Choroid plexus epithelial cell (primary cell): ENCODE data around the gene RFC5.

Experiments used
- DNase-seq: peaks from one replicate; pipeline ENCODE4 v3.0.0-alpha.2; 2010; ENCODE audit warnings: low read depth
- H3K4me3 ChIP-seq: 2 replicates; pipeline ENCODE4 v1.5.1; 2011; ENCODE audit warnings: low read depth, mild to moderate bottlenecking, control low read depth, low read length, moderate library complexity
- TF ChIP-seq, protein P1 (sequence below): conservative IDR thresholded peaks from 2 replicates; pipeline ENCODE4 v1.5.1; 2011; ENCODE audit warnings: low read depth, mild to moderate bottlenecking, control low read depth, inconsistent platforms, low read length, moderate library complexity

RFC5 gene

DNA sequence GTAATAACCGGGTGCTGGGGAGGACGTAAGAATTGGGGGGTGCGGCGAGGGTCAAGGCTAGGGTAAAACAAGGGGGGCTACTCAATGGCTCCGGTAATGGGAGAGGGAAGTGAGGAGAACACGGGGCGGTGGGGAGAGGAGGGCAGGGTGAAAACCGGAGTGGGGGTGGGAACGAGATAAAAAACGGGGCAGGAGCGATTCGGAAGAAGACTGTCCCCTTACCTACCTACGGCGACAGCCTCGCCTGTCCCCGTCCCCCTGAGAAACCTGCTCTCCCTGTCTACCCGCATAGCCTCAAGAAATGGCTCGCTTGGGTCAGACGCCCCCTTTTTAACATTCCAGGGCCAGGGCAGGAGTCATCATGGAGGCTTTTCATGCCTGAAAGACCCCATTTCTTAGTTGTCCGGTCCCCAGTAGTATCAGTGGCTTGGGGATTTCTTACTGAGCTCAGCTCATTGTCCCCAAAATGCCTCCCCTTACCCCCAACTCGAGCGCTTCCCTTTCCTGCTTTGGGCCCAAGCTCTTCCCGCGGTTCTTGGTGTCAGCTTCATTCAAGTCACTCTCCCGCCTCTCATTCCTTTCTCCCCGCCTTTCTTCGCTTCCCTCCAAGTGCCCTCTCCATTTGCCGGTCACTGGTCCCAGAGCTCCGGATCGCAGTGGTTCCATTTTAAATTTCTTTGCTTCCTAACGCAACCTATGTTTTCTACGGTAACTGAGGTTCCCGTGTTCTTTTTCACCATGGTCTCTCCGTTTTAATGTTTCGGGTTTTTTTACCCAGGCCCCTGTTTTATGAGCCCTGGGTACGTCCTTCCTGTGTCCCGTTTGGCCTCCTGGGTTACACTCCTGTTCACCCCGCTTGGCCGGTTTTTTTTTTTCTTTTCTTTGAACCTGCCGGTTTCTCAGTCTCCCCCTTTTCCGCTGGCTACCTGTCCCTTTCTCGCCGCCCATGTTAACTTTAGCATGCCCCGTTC, 45.7 kb downstream of the RFC5 start:
- peak overlapping the region; percentile 69 for H3K4me3 ChIP-seq
- TF ChIP-seq, protein P1, sequence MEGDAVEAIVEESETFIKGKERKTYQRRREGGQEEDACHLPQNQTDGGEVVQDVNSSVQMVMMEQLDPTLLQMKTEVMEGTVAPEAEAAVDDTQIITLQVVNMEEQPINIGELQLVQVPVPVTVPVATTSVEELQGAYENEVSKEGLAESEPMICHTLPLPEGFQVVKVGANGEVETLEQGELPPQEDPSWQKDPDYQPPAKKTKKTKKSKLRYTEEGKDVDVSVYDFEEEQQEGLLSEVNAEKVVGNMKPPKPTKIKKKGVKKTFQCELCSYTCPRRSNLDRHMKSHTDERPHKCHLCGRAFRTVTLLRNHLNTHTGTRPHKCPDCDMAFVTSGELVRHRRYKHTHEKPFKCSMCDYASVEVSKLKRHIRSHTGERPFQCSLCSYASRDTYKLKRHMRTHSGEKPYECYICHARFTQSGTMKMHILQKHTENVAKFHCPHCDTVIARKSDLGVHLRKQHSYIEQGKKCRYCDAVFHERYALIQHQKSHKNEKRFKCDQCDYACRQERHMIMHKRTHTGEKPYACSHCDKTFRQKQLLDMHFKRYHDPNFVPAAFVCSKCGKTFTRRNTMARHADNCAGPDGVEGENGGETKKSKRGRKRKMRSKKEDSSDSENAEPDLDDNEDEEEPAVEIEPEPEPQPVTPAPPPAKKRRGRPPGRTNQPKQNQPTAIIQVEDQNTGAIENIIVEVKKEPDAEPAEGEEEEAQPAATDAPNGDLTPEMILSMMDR, result no peak
- DNase-seq, result peak; percentile 48

DNA sequence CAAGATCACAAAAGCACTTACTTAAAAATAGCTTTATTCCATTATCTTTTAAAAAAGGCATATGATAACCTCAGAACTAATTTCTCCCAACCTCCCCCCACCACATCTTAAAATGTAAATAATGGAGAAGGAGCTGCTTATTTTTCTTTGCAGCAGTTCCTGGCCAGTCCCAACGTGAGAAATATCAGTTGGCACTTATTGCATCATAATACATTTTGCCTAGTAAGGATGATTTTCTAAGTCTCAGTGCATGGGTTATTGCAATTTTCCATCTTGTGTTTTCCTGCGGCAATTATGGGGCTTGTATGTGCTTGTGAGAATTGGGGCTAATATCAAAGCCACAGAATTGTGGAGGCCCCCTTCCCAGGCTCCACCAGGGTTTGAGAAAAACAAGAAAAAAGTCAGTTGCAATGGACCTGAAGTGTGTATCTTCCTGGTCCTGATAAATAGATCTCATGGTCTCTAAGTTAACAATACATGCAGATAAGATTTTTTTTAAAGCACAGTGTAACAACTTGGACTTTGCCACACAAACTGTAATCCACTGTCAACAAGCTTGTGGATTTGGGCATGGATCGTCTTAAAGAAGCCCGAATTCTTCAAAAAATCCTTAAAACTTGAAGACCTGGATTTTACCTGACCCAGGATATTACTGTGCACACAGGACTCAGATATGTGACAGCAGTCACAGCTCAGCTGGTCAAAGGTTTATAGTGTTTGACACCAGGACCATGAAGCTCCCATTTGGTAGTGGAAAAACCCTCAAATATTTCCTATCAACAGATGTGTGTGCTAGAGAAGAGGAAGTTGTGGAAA, 47.3 kb downstream of the RFC5 start:
- TF ChIP-seq, protein P1, result no peak
- H3K4me3 ChIP-seq, result no peak overlapping the region
- DNase-seq, result peak; percentile 37

DNA sequence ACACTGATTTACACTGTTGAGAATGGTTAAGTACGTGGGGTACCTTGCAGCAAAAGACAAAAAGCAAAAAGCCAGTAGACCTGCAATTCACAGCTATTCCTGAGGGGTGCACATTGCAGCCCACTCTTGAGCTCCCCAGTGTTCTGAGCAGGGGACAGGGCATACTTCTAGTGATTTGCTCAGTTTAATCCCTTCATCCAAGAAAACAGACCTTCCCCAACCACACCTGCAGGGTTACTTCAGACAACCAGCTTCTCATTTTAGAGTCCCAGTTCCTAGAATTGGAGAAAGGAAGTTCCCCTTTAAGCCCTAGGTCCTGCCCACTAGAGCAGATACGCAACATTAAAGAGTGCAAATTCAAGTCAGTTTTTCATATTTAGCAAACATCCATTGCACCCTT, 48.1 kb downstream of the RFC5 start:
- TF ChIP-seq, protein P1, result peak; percentile 47
- no peak overlapping the region for H3K4me3 ChIP-seq
- peak; percentile 33 for DNase-seq

DNA sequence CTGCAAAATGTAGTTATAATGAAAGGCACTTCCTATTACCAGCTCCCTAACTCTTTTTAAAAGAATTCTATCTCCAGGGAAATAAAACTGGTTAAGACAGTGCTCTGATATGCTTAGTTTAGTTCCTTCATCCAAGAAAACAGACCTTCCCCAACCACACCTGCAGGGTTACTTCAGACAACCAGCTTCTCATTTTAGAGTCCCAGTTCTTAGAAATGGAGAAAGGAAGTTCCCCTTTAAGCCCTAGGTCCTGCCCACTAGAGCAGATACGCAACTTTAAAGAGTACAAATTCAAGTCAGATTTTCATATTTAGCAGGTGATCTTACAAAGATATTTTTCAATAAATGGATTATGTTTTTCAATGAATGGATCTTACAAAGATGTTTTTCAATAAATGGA, 48.9 kb downstream of the RFC5 start:
- no peak overlapping the region for H3K4me3 ChIP-seq
- no peak for DNase-seq
- TF ChIP-seq, protein P1, result no peak

DNA sequence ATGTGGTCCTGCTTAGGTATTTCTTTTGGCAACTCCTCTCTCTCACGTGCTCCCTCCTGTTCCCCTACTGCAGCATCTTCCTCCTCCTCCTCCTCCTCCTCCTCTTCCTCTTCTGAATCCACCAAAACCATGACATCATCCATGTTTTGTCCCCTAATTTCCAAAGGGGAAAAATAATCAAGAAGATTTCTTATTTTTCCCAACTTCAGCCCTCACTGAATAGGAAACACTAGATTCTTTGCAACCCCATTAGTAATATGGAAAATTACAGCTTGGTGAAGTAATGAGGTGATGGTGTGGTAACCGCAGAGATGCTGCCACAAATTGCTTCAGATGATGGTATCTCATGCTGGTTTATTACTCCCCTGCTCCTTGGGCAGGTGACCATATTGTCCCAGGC, 51.9 kb downstream of the RFC5 start:
- no peak for DNase-seq
- TF ChIP-seq, protein P1, result no peak
- no peak overlapping the region for H3K4me3 ChIP-seq

DNA sequence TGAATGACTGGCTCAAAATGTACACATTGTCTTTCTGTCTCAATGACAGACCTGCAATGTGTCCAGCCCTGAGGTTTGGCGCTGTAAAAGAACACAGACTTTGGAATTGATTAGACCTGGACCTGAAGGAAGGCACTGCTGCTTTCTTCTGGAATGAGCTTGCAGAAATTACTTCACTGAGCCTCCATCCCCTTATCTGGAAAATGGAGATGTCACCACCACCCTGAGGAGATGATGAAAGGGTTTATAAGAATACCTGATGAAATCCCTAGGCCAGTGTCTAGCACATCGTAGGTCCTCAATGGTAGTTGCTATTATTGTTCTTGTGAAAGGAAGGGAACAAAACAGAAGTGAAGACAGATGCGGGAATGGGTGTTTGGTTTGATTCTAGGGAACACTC, 54.1 kb downstream of the RFC5 start:
- no peak overlapping the region for H3K4me3 ChIP-seq
- TF ChIP-seq, protein P1, result no peak
- no peak for DNase-seq
